Kidney tubule cell (primary cell): ENCODE results near the gene UBR3.
"Not testable (repeated sequence)": the region's sequence is repeated elsewhere in the genome, so short reads cannot be mapped to it uniquely, and the experiment has no call there.

Experiments used
- DNase-seq: peaks from one replicate; pipeline ENCODE4 v3.0.0-alpha.2; 2018; ENCODE audit warnings: low spot score

Gene UBR3, protein sequence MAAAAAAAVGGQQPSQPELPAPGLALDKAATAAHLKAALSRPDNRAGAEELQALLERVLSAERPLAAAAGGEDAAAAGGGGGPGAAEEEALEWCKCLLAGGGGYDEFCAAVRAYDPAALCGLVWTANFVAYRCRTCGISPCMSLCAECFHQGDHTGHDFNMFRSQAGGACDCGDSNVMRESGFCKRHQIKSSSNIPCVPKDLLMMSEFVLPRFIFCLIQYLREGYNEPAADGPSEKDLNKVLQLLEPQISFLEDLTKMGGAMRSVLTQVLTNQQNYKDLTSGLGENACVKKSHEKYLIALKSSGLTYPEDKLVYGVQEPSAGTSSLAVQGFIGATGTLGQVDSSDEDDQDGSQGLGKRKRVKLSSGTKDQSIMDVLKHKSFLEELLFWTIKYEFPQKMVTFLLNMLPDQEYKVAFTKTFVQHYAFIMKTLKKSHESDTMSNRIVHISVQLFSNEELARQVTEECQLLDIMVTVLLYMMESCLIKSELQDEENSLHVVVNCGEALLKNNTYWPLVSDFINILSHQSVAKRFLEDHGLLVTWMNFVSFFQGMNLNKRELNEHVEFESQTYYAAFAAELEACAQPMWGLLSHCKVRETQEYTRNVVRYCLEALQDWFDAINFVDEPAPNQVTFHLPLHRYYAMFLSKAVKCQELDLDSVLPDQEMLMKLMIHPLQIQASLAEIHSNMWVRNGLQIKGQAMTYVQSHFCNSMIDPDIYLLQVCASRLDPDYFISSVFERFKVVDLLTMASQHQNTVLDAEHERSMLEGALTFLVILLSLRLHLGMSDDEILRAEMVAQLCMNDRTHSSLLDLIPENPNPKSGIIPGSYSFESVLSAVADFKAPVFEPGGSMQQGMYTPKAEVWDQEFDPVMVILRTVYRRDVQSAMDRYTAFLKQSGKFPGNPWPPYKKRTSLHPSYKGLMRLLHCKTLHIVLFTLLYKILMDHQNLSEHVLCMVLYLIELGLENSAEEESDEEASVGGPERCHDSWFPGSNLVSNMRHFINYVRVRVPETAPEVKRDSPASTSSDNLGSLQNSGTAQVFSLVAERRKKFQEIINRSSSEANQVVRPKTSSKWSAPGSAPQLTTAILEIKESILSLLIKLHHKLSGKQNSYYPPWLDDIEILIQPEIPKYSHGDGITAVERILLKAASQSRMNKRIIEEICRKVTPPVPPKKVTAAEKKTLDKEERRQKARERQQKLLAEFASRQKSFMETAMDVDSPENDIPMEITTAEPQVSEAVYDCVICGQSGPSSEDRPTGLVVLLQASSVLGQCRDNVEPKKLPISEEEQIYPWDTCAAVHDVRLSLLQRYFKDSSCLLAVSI (N-terminal part only)

DNA sequence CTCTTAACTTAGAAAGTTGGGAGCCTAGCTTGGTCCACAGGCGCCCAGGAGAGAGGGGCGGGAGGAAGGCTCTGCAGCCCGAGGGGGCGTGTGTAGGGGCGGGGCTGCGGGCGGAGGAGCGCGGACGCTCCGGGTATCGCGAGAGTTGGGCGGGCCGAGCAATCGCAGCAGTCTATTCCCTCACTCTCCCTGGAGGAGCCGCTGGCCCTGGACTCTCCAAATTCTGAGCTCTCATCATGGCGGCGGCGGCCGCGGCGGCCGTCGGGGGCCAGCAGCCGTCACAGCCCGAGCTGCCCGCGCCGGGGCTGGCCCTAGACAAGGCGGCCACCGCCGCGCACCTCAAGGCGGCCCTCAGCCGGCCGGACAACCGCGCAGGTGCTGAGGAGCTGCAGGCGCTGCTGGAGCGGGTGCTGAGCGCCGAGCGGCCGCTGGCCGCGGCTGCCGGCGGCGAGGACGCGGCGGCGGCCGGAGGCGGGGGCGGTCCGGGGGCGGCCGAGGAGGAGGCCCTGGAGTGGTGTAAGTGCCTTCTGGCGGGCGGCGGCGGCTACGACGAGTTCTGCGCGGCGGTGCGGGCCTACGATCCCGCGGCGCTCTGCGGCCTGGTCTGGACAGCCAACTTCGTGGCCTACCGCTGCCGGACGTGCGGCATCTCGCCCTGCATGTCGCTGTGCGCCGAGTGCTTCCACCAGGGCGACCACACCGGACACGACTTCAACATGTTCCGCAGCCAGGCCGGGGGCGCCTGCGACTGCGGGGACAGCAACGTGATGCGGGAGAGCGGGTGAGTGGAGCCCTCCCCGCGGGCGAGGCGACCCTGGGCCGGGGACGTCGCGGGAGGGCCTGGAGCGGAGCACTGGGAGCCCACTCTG, at the start of gene UBR3:
TSS of gene UBR3 (plus strand) at position 183 of the 869 bp plus-strand sequence. CDS start at position 237, 54 bp downstream.
- DNase-seq = peak; percentile 93

DNA sequence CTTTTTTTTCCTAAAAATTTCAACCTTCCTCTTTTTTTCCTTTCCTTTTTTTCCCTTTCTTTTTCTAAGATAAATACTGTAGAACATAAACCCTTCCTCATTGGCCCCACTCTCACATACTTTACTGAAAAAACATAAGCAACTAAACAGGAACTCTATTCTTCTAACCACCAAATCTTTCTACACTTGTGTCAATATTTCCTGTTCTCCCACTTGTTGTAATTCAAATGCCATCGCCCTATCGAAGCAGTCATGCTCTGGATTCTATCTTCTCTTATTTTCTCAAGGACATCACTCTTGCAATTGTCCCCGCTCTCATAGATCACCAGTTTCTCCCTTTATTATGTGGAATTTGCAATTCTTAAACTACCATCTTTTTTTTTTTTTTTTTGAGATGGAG, 48.8 kb upstream of the UBR3 start:
- DNase-seq = no peak

DNA sequence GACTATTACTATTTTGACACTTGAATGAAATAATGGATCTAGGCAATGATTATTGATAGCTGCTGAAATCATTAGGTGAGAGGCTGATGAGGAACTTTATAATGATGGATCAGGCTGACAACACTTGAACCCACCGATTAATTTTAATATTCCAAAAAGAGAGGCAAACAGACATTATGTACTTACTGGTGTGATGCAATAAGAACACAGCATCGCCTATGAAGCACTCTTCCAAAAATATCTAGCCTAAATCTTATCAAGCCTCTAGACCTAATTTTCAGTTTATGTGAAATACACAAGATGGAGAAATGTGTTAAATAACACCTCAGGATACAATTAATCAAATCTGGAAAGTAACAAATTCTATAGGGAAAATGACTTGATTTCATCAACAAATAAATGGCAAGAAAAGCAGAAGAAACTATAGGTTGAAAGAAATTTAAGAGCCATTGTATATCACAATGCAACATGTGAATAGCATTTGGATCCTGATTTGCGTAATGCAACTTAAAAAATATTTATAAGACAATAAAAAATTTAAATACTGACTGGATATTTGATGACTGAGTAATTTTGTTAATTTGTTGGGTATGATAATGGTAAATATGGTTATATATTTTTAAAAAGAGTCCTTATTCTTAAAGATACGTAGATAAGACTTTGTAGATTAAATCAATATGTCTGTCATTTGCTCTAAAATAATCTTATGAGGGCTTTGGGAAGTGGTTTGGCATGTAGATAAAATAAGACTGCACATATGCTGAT, 45.8 kb upstream of the UBR3 start:
- DNase-seq = no peak

DNA sequence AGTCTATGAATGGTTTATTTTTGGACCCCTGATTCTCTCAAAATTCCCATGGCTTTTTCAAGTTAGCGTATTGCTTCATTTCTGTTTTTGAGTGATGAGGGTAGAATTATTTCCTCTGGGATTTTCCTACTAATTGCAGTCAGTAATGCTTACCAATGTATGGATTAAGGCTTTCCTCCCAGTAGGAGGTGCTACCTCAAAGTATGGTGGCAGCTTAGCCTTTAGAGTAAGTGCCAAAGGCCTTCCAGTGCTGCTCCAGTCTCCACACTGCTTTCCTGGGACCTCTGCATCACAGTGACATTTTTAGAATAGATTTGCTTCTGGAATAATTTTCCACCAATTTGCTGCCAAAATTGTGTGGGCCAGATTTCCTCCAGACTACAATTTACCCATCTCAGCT, 44.7 kb upstream of the UBR3 start:
- no peak for DNase-seq

- no peak for DNase-seq
These were observed 36.7 kb upstream of the UBR3 start for GRCh38 chr2:169790581-169790980.

- no peak for DNase-seq
These were observed 32.1 kb upstream of the UBR3 start for GRCh38 chr2:169795181-169795580.

GRCh38 chr2:169796441-169796840, 30.8 kb upstream of the UBR3 start:
- DNase-seq = no peak

DNA sequence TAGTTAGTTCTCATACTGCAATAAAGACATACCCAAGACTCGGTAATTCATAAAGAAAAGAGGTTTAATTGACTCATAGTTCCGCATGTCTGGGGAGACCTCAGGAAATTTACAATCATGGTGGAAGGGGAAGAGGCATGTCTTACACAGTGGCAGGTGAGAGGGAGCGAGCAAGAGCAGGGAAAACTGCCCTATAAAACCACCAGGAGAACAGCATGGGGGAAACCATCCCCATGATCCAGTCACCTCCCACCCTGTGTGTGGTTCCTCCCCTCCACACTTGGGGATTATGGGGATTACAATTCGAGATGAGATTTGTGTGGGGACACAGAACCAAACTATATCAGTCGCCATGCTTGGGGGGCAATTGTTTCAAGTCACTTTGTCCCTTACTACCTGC, 29.7 kb upstream of the UBR3 start:
- DNase-seq = no peak

DNA sequence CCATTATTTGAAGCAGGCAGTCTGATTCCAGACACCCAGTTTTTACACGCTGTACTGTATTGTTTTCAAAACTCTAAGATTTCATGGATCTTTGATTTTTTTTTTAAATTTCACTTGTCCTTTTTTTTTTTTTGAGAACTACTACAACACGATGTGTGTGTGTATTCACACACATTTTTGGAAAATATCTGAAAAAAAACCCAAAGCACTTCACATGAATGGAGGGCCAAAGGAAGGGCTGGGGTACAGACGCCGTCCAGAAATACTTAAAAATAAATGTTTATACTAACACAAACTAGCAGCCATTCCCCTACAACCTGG, 28.9 kb upstream of the UBR3 start:
- no peak for DNase-seq

GRCh38 chr2:169798718-169799592, 28.3 kb upstream of the UBR3 start, which contains the start of gene SSB:
Gene SSB, plus strand, starts transcription at chr2:169798871. Its CDS starts 2,090 bp downstream, at chr2:169800961.
- DNase-seq = peak; percentile 98

DNA sequence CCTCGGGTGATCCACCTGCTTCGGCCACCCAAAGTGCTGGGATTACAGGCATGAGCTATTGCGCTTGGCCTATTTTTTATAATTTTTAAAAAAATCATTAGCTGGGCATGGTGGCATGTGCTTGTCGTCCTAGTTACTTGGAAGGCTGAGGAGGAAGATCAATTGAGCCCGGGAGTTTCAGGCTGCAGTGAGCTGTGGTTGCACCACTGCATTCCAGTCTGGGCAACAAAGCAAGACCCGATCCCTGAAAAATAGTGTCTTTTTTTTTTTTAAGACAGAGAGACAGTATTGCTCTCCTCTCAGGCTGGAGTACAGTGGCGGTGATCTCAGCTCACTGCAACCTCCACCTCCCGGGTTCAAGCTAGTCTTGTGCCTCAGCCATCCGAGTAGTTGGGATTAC, 23.8 kb upstream of the UBR3 start:
- DNase-seq = no peak

DNA sequence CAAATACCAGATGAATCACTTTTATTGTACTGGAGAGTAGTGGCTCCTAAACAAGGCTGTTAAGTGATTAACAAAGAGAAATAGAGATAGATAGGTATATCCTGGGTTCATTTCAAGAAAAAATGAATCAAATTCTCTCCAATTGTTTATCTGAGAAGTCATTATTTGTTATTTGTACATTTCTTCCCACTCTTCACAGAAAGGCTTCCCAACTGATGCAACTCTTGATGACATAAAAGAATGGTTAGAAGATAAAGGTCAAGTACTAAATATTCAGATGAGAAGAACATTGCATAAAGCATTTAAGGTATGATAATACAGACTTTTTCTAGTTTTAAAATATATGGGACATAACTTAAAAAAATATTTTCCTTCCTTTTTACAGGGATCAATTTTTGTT, 20.7 kb upstream of the UBR3 start:
- DNase-seq = no peak

DNA sequence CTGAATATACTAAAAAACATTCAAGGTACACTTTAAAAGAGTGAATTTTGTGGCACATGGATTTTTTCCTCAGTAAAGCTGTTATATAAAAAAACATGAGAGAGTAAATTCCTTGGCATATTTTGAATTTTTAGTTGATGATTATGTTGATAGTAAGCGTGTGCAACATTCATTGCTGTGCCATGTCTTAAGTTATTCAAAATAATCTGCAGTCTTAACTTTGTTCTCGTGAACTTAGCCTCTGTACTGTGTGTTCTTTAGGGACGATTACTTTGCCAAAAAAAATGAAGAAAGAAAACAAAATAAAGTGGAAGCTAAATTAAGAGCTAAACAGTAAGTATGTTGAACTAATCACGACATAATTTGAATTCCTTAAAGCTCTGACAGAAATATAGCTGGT, 19.0 kb upstream of the UBR3 start:
- no peak for DNase-seq

GRCh38 chr2:169815849-169816248, 11.4 kb upstream of the UBR3 start:
- peak; percentile 90 for DNase-seq

GRCh38 chr2:169816961-169817360, 10.3 kb upstream of the UBR3 start:
- not testable (repeated sequence) for DNase-seq

DNA sequence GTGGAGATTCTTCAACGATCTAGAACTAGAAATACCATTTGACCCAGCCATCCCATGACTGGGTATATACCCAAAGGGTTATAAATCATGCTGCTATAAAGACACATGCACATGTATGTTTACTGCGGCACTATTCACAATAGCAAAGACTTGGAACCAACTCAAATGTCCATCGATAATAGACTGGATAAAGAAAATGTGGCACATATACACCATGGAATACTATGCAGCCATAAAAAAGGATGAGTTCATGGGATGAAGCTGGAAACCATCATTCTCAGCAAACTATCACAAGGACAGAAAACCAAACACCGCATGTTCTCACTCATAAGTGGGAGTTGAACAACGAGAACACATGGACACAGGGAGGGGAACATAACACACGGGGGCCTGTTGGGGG, 9.9 kb upstream of the UBR3 start:
- not testable (repeated sequence) for DNase-seq

GRCh38 chr2:169818241-169818640, 9.0 kb upstream of the UBR3 start:
- peak; percentile 49 for DNase-seq

DNA sequence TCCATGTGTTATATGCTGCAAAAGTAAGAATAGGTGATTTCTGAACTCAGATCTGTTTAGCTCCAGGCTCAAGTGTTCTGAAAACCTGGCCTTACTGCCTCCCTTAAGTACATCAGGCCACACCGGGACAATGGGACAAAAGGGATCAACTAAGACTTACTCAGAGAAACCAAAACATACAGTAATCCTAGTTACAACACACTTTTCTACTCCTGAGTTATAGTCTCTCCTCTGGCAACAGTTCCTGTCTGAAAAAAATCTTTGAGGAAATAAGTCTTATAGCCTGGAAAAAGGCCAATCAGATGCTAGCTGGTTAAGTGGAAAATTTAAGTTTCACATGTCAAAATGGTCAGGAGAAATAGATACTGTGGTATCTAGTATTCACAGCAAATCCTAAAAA, 8.1 kb upstream of the UBR3 start:
- DNase-seq = no peak

DNA sequence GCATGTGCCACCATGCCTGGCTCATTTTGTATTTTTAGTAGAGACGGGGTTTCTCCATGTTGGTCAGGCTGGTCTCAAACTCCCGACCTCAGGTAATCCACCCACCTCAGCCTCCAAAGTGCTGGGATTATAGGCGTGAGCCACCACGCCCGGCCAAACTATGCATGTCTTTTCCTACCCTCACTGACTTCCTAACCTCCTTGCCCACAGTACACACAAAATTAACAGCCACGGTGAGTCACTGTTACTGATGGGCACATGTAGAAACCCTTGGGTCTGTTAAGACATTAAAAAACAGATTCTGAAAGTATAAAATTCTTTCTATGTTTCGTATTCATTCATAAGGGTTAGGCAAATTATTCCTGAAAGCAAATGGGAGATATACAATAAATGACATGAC, 7.2 kb upstream of the UBR3 start:
- peak; percentile 71 for DNase-seq

GRCh38 chr2:169822036-169822435, 5.2 kb upstream of the UBR3 start:
- no peak for DNase-seq
